AG04450 (cell line): ENCODE results near the gene CCDC183. TPM values are rescaled to one million over a fixed set of nuclear protein-coding genes. Genes with fewer than 3 reads are reported as not detected.

Experiments used
- CTCF ChIA-PET: fragments of 300-600, 350-600 bp; formaldehyde crosslinking; extraction: SDS; loops from one replicate; lab custom pipeline; 2022; ENCODE audit warnings: antibody characterized with exemption, inconsistent platforms; lab: Charles Lee
- POLR2A ChIA-PET: fragments of 350-600 bp; formaldehyde crosslinking; extraction: SDS; loops from one replicate; lab custom pipeline; 2021; ENCODE audit warnings: antibody characterized with exemption, inconsistent platforms; lab: Yijun Ruan, JAX
- DNase-seq: peaks from one replicate; pipeline ENCODE4 v3.0.0-alpha.2; 2011; ENCODE audit warnings: low read depth, low spot score
- H3K27ac ChIP-seq: one replicate; pipeline ENCODE4 v1.5.1; 2012; ENCODE audit warnings: low read depth, low read length, control low read depth
- H3K27me3 ChIP-seq: one replicate; pipeline ENCODE4 v1.6.0; 2012; ENCODE audit warnings: low read length; ENCODE audit not compliant: control insufficient read depth, insufficient read depth
- H3K4me3 ChIP-seq: 2 replicates; pipeline ENCODE4 v1.5.1; 2011; ENCODE audit warnings: mild to moderate bottlenecking, low read depth, low read length, control low read depth
- H3K9me3 ChIP-seq: 2 replicates; pipeline ENCODE4 v1.5.1; 2012; ENCODE audit warnings: low read length; ENCODE audit not compliant: control insufficient read depth, insufficient read depth
- CTCF ChIP-seq: IDR thresholded peaks from 2 replicates; pipeline ENCODE4 v1.5.1; 2011; ENCODE audit warnings: low read depth, low read length, control low read depth, inconsistent platforms
- polyA plus RNA-seq: library from polyadenylated mRNA; depleted of rRNA; stranded (reverse); fragments of >200 nt; gene quantifications from 2 replicates; pipeline ENCODE4 v1.2.3, GENCODE V29; 2011

CCDC183 gene
- polyA plus RNA-seq, 1 experiment = 0.21 TPM

- no peak overlapping the region for H3K27ac ChIP-seq
- no peak for DNase-seq
- CTCF ChIA-PET = interaction anchor here (4.0 kb wide), 1 partner anchor 11 kb away, joined by 13 read pairs; no protein-coding TSS in a partner anchor
- no peak for TF ChIP-seq CTCF
- no peaks in the 10 kb centered on the region; the same call in 1 of the 2 replicates for H3K9me3 ChIP-seq
- POLR2A ChIA-PET = no interaction called here
- H3K27me3 ChIP-seq = peaks cover 30% of the 10 kb centered on the region
- no peak overlapping the region for H3K4me3 ChIP-seq
Measured at GRCh38 chr9:136803551-136804508, 7.7 kb downstream of the CCDC183 start.

- ChIA-PET POLR2A (no interaction called here), CTCF (interaction anchor here (4.0 kb wide), 1 partner anchor 12 kb away, joined by 13 read pairs; no protein-coding TSS in a partner anchor)
- TF ChIP-seq CTCF = no peak
- Histone ChIP-seq H3K9me3 (no peaks in the 10 kb centered on the region; the same call in 1 of the 2 replicates), H3K4me3 (no peak overlapping the region), H3K27ac (no peak overlapping the region), H3K27me3 (peaks cover 22% of the 10 kb centered on the region)
- DNase-seq = no peak
Measured at GRCh38 chr9:136804509-136805206, 8.5 kb downstream of the CCDC183 start.

GRCh38 chr9:136805207-136805740, 9.1 kb downstream of the CCDC183 start:
- peaks cover 17% of the 10 kb centered on the region for H3K27me3 ChIP-seq
- no peak for DNase-seq
- H3K4me3 ChIP-seq = no peak overlapping the region
- POLR2A ChIA-PET = no interaction called here
- no peak overlapping the region for H3K27ac ChIP-seq
- CTCF ChIA-PET = interaction anchor here (1.5 to 2.6 kb wide), 2 partner anchors 12 to 37 kb away, joined by 5 to 12 read pairs; partner anchors contain the start of gene AJM1
- TF ChIP-seq CTCF = no peak
- no peaks in the 10 kb centered on the region; the same call in 1 of the 2 replicates for H3K9me3 ChIP-seq

- POLR2A ChIA-PET = no interaction called here
- TF ChIP-seq CTCF = no peak
- CTCF ChIA-PET = interaction anchor here (1.5 to 2.6 kb wide), 2 partner anchors 13 to 36 kb away, joined by 5 to 12 read pairs; partner anchors contain the start of gene AJM1
- Histone ChIP-seq H3K27me3 (peaks cover 9% of the 10 kb centered on the region), H3K27ac (no peak overlapping the region), H3K4me3 (no peak overlapping the region), H3K9me3 (no peaks in the 10 kb centered on the region; the same call in 1 of the 2 replicates)
- no peak for DNase-seq
Measured at GRCh38 chr9:136806067-136806466, 9.9 kb downstream of the CCDC183 start.
